ENCODE measurements around the gene ILF3.
"Not testable (repeated sequence)": the region's sequence is repeated elsewhere in the genome, so short reads cannot be mapped to it uniquely, and the experiment has no call there.

Gene ILF3

GRCh38 chr19:10643172-10643967 is 10.8 kb upstream of the ILF3 start:
- no peak for DNase-seq

- DNase-seq: no peak
Measured at GRCh38 chr19:10643968-10644259, 10.2 kb upstream of the ILF3 start.

GRCh38 chr19:10644260-10645007 is 9.7 kb upstream of the ILF3 start:
- DNase-seq: peak; percentile 78

GRCh38 chr19:10646456-10647159 is 7.5 kb upstream of the ILF3 start:
- no peak for DNase-seq

GRCh38 chr19:10648360-10648759 is 5.8 kb upstream of the ILF3 start:
- no peak for DNase-seq

- DNase-seq: no peak
Measured at GRCh38 chr19:10651851-10652250, 2.3 kb upstream of the ILF3 start.

- no peak for DNase-seq
Measured at GRCh38 chr19:10653482-10653731, 739 bp upstream of the ILF3 start.

- no peak for DNase-seq
Measured at GRCh38 chr19:10654610-10655456, 687 bp downstream of the ILF3 start.

GRCh38 chr19:10655457-10656312 is 1.5 kb downstream of the ILF3 start:
- DNase-seq: no peak

- DNase-seq: no peak
Measured at GRCh38 chr19:10660346-10660745, 6.2 kb downstream of the ILF3 start.

GRCh38 chr19:10661946-10662345 is 7.8 kb downstream of the ILF3 start:
- no peak for DNase-seq

GRCh38 chr19:10662384-10663251 is 8.5 kb downstream of the ILF3 start:
- DNase-seq: no peak

- DNase-seq: not testable (repeated sequence)
Measured at GRCh38 chr19:10663252-10663563, 9.1 kb downstream of the ILF3 start.

- no peak for DNase-seq
Measured at GRCh38 chr19:10667867-10668266, 13.7 kb downstream of the ILF3 start.

GRCh38 chr19:10669246-10669645 is 15.1 kb downstream of the ILF3 start:
- DNase-seq: no peak

GRCh38 chr19:10670182-10670581 is 16.0 kb downstream of the ILF3 start:
- DNase-seq: no peak

GRCh38 chr19:10670876-10671804 is 17.0 kb downstream of the ILF3 start:
- DNase-seq: no peak

- DNase-seq: not testable (repeated sequence)
Measured at GRCh38 chr19:10671922-10672321, 17.8 kb downstream of the ILF3 start.

- DNase-seq: not testable (repeated sequence)
Measured at GRCh38 chr19:10675214-10675613, 21.1 kb downstream of the ILF3 start.

GRCh38 chr19:10677751-10678150 is 23.6 kb downstream of the ILF3 start:
- DNase-seq: no peak
